Kidney glomerular epithelial cell (primary cell): Measurements from ENCODE around the gene TAF8.
A peak's percentile ranks its signal among the peaks of the same experiment; 100 is the strongest.

Experiments used
- DNase-seq: peaks from one replicate; lab custom pipeline; 2025; lab: John Stamatoyannopoulos, UW

Gene TAF8

GRCh38 chr6:42095776-42096541 is 45.6 kb downstream of the TAF8 start:
- no peak for DNase-seq

GRCh38 chr6:42099340-42100028 is 49.2 kb downstream of the TAF8 start:
- no peak for DNase-seq

- DNase-seq: no peak
These were observed 49.9 kb downstream of the TAF8 start for GRCh38 chr6:42100029-42100901.

GRCh38 chr6:42101186-42101657 is 50.9 kb downstream of the TAF8 start:
- no peak for DNase-seq

- DNase-seq: no peak
These were observed 52.9 kb downstream of the TAF8 start for GRCh38 chr6:42103216-42103615.

- DNase-seq: no peak
These were observed 53.4 kb downstream of the TAF8 start for GRCh38 chr6:42103753-42104094.

- no peak for DNase-seq
These were observed 53.9 kb downstream of the TAF8 start for GRCh38 chr6:42104095-42104803.

GRCh38 chr6:42104804-42105125 is 54.4 kb downstream of the TAF8 start:
- DNase-seq: no peak

GRCh38 chr6:42105156-42105648 is 54.9 kb downstream of the TAF8 start:
- DNase-seq: no peak

- no peak for DNase-seq
These were observed 55.4 kb downstream of the TAF8 start for GRCh38 chr6:42105709-42106108.

GRCh38 chr6:42106112-42107023 is 56.0 kb downstream of the TAF8 start:
- DNase-seq: no peak

- no peak for DNase-seq
These were observed 57.7 kb downstream of the TAF8 start for GRCh38 chr6:42108071-42108470.

- no peak for DNase-seq
These were observed 60.4 kb downstream of the TAF8 start for GRCh38 chr6:42110683-42111082.

GRCh38 chr6:42112351-42112750 is 62.0 kb downstream of the TAF8 start:
- no peak for DNase-seq

- DNase-seq: peak; percentile 70
These were observed 63.8 kb downstream of the TAF8 start for GRCh38 chr6:42113936-42114636.

- no peak for DNase-seq
These were observed 67.5 kb downstream of the TAF8 start for GRCh38 chr6:42117843-42118161.

GRCh38 chr6:42118162-42119001 is 68.1 kb downstream of the TAF8 start:
- DNase-seq: no peak

GRCh38 chr6:42120895-42121865 is 70.9 kb downstream of the TAF8 start:
- DNase-seq: peak; percentile 65
